CD4-positive, alpha-beta T cell (primary cell): ENCODE results near the gene TMEM252. TPM values are rescaled to one million over a fixed set of nuclear protein-coding genes. Genes with fewer than 3 reads are reported as not detected.

ENCODE experiments used
- ATAC-seq: fragments of 200-7000 bp; cut with Tn5 transposase; one replicate; pipeline ENCODE4 v1.10.0; 2022; ENCODE audit warnings: mild to moderate bottlenecking; ENCODE audit not compliant: poor library complexity
- CTCF ChIA-PET: fragments of 350-600 bp; sonication (Branson Sonifier 250); formaldehyde crosslinking; loops from one replicate; lab custom pipeline; 2021; ENCODE audit warnings: antibody characterized with exemption, inconsistent platforms; lab: Charles Lee
- POLR2A ChIA-PET: fragments of 350-600 bp; sonication (Branson Sonifier 250); formaldehyde crosslinking; loops from one replicate; lab custom pipeline; 2021; ENCODE audit warnings: antibody characterized with exemption, inconsistent platforms; lab: Charles Lee
- DNase-seq, 14 experiments: peaks; one replicate each; pipeline ENCODE4 v3.0.0-alpha.2; 2013 to 2020; ENCODE audit warnings: mixed read lengths in 2 of 14
- H3K27ac ChIP-seq, 2 donors: one replicate each; pipeline versions ENCODE4 v1.5.1 to v1.7.0; 2013; ENCODE audit warnings: low read length in 2 of 2, low read depth in 1 of 2, mild to moderate bottlenecking in 1 of 2
- H3K27me3 ChIP-seq, 2 experiments: 1 replicate in 1 of 2; 2 replicates in 1 of 2; pipeline versions ENCODE4 v1.6.1 to v1.7.0; 2013; ENCODE audit warnings: low read length in 2 of 2, control low read depth in 1 of 2, mild to moderate bottlenecking in 1 of 2, moderate library complexity in 1 of 2; ENCODE audit not compliant: insufficient read depth in 2 of 2, control insufficient read depth in 1 of 2
- H3K36me3 ChIP-seq: one replicate; pipeline ENCODE4 v1.6.1; 2013; ENCODE audit warnings: low read length, control low read depth; ENCODE audit not compliant: insufficient read depth
- H3K4me1 ChIP-seq: one replicate; pipeline ENCODE4 v1.6.1; 2013; ENCODE audit warnings: low read length, control low read depth; ENCODE audit not compliant: insufficient read depth
- H3K4me3 ChIP-seq: one replicate; pipeline ENCODE4 v1.5.1; 2013; ENCODE audit warnings: mild to moderate bottlenecking, low read length, moderate library complexity
- H3K9me3 ChIP-seq, 2 experiments: 1 replicate in 1 of 2; 2 replicates in 1 of 2; pipeline versions ENCODE4 v1.6.1 to v1.7.0; 2013; ENCODE audit warnings: low read length in 2 of 2, mild to moderate bottlenecking in 2 of 2, control low read depth in 1 of 2, moderate library complexity in 1 of 2; ENCODE audit not compliant: control insufficient read depth in 1 of 2, insufficient read depth in 1 of 2
- H3K27ac Mint-ChIP-seq: one replicate; pipeline ENCODE4 v1.8.0; 2020; ENCODE audit warnings: mixed read lengths
- H3K27me3 Mint-ChIP-seq: one replicate; pipeline ENCODE4 v1.8.0; 2021; ENCODE audit warnings: mixed read lengths
- H3K36me3 Mint-ChIP-seq: one replicate; pipeline ENCODE4 v1.8.0; 2021; ENCODE audit warnings: low read depth, mixed read lengths
- H3K4me1 Mint-ChIP-seq: one replicate; pipeline ENCODE4 v1.8.0; 2021; ENCODE audit warnings: low read depth, mixed read lengths
- H3K4me3 Mint-ChIP-seq: one replicate; pipeline ENCODE4 v1.8.0; 2020; ENCODE audit warnings: mild to moderate bottlenecking, mixed read lengths
- H3K9me3 Mint-ChIP-seq: one replicate; pipeline ENCODE4 v1.8.0; 2020; ENCODE audit warnings: mixed read lengths
- CTCF ChIP-seq: fragments of 200-600 bp; IDR thresholded peaks from one replicate; pipeline ENCODE4 v1.8.0; 2022; ENCODE audit warnings: antibody characterized with exemption, mild to moderate bottlenecking
- intact Hi-C, 2 experiments: fragments of 100-400 bp; cut with DNase I in 1 of 2; cut with micrococcal nuclease in 1 of 2; formaldehyde crosslinking; loops; one replicate each; pipeline versions ENCODE4 v1.15.1 to v1.9.0; 2023 to 2025; cut with DNase I, micrococcal nuclease
- total RNA-seq, 174 experiments: library from RNA in 2 of 174; stranded (reverse) in 2 of 174; gene quantifications; one replicate each; pipeline ENCODE4 v1.2.3 and lab custom pipeline; 2021 to 2026

Gene TMEM252
- total RNA-seq, 2 experiments from 2014 or later = not detected

DNA sequence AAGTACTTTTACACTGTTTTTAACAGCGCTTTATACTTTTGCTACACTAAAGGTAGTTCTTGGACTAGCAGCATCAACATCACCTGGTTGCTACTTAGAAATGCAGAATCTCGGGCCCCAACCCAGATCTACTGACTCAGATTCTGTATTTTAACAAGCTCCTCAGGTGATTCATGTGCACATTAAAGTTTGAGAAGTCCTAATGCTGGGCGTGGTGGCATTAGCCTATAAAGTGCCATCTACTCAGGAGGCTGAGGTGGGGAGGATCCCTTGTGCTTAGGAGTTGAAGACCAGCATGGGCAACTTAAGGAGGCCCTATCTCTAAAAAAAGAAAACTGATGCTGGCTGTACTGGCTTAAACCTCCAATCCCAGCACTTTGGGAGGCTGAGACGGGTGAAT lies 26.7 kb downstream of the TMEM252 start:
- Mint-ChIP-seq H3K36me3 (no peaks in the 10 kb centered on the region), H3K4me1 (no peaks in the 10 kb centered on the region), H3K4me3 (no peak overlapping the region), H3K9me3 (peaks cover 3% of the 10 kb centered on the region), H3K27ac (no peak overlapping the region), H3K27me3 (peaks cover 15% of the 10 kb centered on the region)
- ATAC-seq (no peak), DNase-seq (no peak)
- Histone ChIP-seq H3K4me1 (no peaks in the 10 kb centered on the region), H3K27ac (no peak overlapping the region), H3K9me3 (peaks cover 7% of the 10 kb centered on the region in 2 experiments), H3K27me3 (no peaks in the 10 kb centered on the region), H3K4me3 (no peak overlapping the region), H3K36me3 (no peaks in the 10 kb centered on the region)
- intact Hi-C loops = no loop called here
- ChIA-PET POLR2A (no interaction called here), CTCF (no interaction called here)
- no peak for TF ChIP-seq CTCF

DNA sequence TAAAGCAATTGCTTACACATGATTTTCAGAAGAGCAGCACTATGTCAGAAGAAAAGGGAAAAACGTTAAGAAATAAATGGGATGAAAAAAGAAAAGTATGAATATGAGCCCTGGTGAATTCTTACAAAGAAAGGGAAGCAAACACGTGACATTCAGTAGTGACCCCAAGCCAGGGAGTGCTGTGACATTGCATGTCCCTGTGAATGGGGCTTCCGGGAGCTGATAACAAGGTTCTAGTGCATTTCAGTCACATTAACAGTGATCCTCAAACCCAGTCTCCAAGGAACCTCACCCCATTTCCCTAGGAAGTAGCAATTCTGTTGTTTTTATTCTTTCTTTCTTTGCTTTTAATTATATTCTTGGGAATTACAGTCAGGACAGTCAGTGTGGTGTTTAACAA lies 27.3 kb downstream of the TMEM252 start:
- Histone ChIP-seq H3K36me3 (no peaks in the 10 kb centered on the region), H3K27ac (no peak overlapping the region), H3K4me1 (no peaks in the 10 kb centered on the region), H3K27me3 (no peaks in the 10 kb centered on the region), H3K9me3 (peaks cover 7% of the 10 kb centered on the region in 2 experiments), H3K4me3 (no peak overlapping the region)
- H3K36me3 Mint-ChIP-seq = no peaks in the 10 kb centered on the region
- no peaks in the 10 kb centered on the region for H3K4me1 Mint-ChIP-seq
- ChIA-PET CTCF (no interaction called here), POLR2A (no interaction called here)
- H3K9me3 Mint-ChIP-seq = peaks cover 3% of the 10 kb centered on the region
- no peak overlapping the region for H3K27ac Mint-ChIP-seq
- no peak overlapping the region for H3K4me3 Mint-ChIP-seq
- intact Hi-C loops = no loop called here
- no peak for DNase-seq
- H3K27me3 Mint-ChIP-seq = peaks cover 12% of the 10 kb centered on the region
- ATAC-seq = no peak
- no peak for TF ChIP-seq CTCF

GRCh38 chr9:68509689-68510088 lies 31.0 kb downstream of the TMEM252 start:
- H3K4me3 Mint-ChIP-seq = no peak overlapping the region
- no peak overlapping the region for H3K27ac ChIP-seq
- H3K27ac Mint-ChIP-seq = no peak overlapping the region
- H3K27me3 ChIP-seq = no peaks in the 10 kb centered on the region
- intact Hi-C loops = loop anchor here in 1 of 2 experiments (10.0 kb wide), 1 partner anchor 65 kb away; no protein-coding TSS in a partner anchor
- no peaks in the 10 kb centered on the region for H3K36me3 ChIP-seq
- DNase-seq = no peak
- no peak for ATAC-seq
- no peak for TF ChIP-seq CTCF
- no peaks in the 10 kb centered on the region for H3K4me1 Mint-ChIP-seq
- H3K9me3 ChIP-seq = no peaks in the 10 kb centered on the region
- POLR2A ChIA-PET = no interaction called here
- peaks cover 8% of the 10 kb centered on the region for H3K27me3 Mint-ChIP-seq
- CTCF ChIA-PET = no interaction called here
- H3K4me3 ChIP-seq = no peak overlapping the region
- H3K9me3 Mint-ChIP-seq = no peaks in the 10 kb centered on the region
- no peaks in the 10 kb centered on the region for H3K36me3 Mint-ChIP-seq
- H3K4me1 ChIP-seq = no peaks in the 10 kb centered on the region
